ENCODE measurements around the gene ELP5.
A peak's percentile ranks its signal among the peaks of the same experiment; 100 is the strongest.

Gene ELP5

GRCh38 chr17:7252176-7253043 is at the start of gene ELP5:
Gene ELP5 (plus strand): TSS chr17:7252215. CDS start chr17:7252551, 336 bp downstream.
- DNase-seq (ENCODE audit: low read depth) = peak; percentile 75

GRCh38 chr17:7203391-7203790 is 48.6 kb upstream of the ELP5 start:
- no peak for DNase-seq (ENCODE audit: low read depth)

GRCh38 chr17:7204336-7204735 is 47.7 kb upstream of the ELP5 start:
- DNase-seq (ENCODE audit: low read depth) = no peak

GRCh38 chr17:7204828-7205461 is 47.1 kb upstream of the ELP5 start:
- DNase-seq (ENCODE audit: low read depth) = no peak

GRCh38 chr17:7205561-7205960 is 46.5 kb upstream of the ELP5 start:
- no peak for DNase-seq (ENCODE audit: low read depth)

- no peak for DNase-seq (ENCODE audit: low read depth)
These were observed 44.7 kb upstream of the ELP5 start for GRCh38 chr17:7207120-7208001.

GRCh38 chr17:7208027-7208571 is 43.9 kb upstream of the ELP5 start:
- DNase-seq (ENCODE audit: low read depth) = no peak

GRCh38 chr17:7208754-7209460 is 43.1 kb upstream of the ELP5 start:
- no peak for DNase-seq (ENCODE audit: low read depth)

GRCh38 chr17:7211491-7212273 is 40.3 kb upstream of the ELP5 start:
- DNase-seq (ENCODE audit: low read depth) = no peak

GRCh38 chr17:7213895-7214299 is 38.1 kb upstream of the ELP5 start:
- no peak for DNase-seq (ENCODE audit: low read depth)

- DNase-seq (ENCODE audit: low read depth) = no peak
These were observed 37.5 kb upstream of the ELP5 start for GRCh38 chr17:7214300-7215135.

GRCh38 chr17:7215136-7215638 is 36.8 kb upstream of the ELP5 start:
- DNase-seq (ENCODE audit: low read depth) = no peak

- DNase-seq (ENCODE audit: low read depth) = no peak
These were observed 36.3 kb upstream of the ELP5 start for GRCh38 chr17:7215652-7216180.

GRCh38 chr17:7216242-7217112 is 35.5 kb upstream of the ELP5 start:
- no peak for DNase-seq (ENCODE audit: low read depth)

- DNase-seq (ENCODE audit: low read depth) = no peak
These were observed 34.7 kb upstream of the ELP5 start for GRCh38 chr17:7217113-7217987.

GRCh38 chr17:7218166-7218565 is 33.8 kb upstream of the ELP5 start:
- no peak for DNase-seq (ENCODE audit: low read depth)

- no peak for DNase-seq (ENCODE audit: low read depth)
These were observed 33.3 kb upstream of the ELP5 start for GRCh38 chr17:7218758-7219157.

Measured in HS-27A (cell line).